Stimulated activated CD4-positive, alpha-beta T cell treated with anti-CD3 and anti-CD28 coated beads, Interleukin-2, amount 100 ng/mL, for 48 hours (primary cell): ENCODE data around the gene HEPHL1.
"Not testable (repeated sequence)": the region's sequence is repeated elsewhere in the genome, so short reads cannot be mapped to it uniquely, and the experiment has no call there.

Source experiments
- DNase-seq, 2 donors: peaks; one replicate each; pipeline ENCODE4 v3.0.0-alpha.2; 2020

Gene HEPHL1

DNA sequence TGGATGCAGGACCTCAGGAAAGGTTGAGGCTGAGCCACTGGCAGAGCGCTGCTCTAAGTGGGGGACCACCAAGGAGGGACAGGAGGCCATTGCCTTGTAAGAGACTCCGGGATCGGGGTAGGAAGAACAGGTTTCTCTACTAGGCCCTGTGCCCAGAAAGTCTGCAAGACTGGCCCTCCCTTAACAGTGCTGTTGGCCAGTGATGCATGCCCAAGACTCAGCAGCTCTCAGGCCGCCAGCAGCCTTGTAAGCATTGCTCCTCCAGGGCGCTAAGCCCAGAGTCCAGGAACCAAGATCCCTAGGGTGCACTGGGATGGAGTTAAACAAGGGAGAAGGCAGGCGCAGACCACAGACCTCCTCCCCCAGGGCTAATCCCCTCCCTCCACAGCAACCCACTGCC lies 68.2 kb downstream of the HEPHL1 start:
- no peak for DNase-seq

DNA sequence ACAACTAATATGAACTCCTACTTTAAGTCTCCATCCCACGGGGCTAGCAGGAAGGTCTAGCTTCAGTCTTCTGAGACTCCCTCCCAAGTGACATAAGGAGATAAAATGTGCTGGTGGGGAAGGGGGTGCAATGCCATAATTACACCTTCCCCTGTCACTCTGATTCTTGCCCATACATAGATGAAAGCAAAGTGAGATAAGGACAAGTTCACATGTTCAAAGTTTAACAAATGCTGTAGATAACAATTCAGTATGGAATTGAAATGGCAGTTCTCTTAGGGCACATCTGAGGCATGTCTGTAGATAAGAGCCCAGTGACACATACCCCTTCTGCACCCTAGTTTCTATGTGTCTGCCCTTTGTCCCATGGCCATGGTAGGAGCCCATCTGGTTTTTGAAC lies 69.2 kb downstream of the HEPHL1 start:
- DNase-seq = no peak

DNA sequence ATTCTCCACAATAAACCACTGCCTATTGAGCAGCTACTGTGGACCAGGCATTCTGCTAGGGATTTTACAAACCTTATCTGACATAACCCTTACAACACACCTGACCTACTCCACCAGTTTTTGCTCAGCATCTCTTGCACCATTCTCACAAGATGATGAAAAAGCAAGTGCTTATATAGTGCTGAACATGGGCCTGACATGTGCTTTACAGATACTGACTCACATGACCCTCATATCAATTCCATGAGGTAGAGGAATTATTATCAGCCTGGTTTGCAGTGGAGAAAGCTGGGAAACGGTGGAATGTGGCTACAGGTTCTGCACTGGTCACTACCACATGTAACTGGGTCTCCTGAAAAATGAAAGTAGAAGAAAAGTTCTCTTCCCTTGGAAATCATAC lies 69.9 kb downstream of the HEPHL1 start:
- DNase-seq = no peak

DNA sequence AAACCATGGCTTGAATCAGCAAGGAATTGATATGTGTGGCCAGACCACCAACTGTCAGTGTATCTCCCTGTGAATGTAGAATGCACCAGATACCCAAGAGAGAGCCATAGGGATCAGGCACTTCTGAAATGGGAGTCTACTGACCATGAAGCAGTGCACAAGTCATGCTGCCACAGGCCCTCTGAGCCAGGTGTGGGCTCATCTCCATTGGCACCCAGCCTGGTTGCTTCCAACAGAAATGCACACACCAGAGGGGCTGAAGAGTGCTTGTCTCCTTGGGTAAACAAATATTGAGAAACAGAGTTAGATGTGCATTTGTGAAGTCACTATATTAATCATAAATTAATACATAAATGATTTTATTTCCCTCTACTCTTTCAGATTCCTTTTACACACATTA lies 79.1 kb downstream of the HEPHL1 start:
- no peak for DNase-seq

DNA sequence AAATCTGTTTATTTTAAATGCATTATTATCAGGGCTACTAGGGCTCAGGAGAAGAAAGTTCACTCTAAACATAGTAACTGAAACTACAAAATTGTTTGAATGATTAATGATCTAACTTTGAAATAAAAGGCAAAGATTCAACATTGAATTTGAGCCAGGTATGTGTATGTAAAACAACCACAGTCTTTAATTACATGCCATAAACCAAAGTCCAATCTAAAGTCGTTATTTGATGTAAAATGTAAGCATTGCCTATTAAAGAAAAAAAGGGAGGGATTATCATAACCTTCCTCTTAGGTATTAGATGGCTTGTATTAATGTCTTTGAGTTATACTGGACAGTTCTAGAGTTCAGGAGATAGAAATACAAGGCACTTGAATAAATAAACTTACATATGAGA lies 82.3 kb downstream of the HEPHL1 start:
- DNase-seq = no peak

DNA sequence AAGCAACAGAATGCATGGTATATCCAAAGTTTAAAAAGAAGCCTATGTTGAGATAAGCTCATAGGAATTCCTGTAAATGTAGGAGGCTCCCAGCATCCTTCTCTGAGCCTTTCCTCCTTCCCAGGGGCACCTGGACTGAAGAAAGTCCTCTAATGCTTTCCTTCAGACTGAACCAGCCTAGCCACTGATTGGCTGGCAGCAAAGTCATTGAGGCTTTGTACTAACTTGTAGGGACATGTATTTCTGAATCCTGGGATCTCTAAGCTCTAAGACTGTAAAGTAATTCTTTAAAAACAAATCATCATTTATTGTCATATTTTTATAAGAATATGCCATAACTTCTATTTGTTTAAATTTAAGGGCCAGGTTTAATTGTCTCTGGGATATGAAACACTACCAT lies 83.6 kb downstream of the HEPHL1 start:
- no peak for DNase-seq

DNA sequence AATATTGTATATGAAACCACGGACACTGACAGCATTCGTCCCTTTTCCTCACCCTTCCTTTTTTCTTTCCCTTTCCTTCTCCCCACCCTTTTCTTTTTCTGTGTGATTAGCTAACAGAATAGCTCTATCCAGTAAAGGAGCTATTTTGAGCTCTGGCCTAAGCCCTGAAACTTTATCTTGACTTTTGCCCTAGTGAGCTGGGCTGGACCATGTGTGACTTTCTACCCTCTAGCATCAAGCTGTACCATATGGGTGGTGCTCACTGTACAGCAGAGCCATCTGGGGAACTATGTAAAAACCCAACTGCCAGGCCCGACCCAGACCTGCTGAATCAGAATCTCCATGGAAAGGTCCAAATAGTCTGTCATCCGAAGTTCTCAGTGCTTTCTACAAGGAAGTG lies 85.6 kb downstream of the HEPHL1 start:
- DNase-seq = no peak

DNA sequence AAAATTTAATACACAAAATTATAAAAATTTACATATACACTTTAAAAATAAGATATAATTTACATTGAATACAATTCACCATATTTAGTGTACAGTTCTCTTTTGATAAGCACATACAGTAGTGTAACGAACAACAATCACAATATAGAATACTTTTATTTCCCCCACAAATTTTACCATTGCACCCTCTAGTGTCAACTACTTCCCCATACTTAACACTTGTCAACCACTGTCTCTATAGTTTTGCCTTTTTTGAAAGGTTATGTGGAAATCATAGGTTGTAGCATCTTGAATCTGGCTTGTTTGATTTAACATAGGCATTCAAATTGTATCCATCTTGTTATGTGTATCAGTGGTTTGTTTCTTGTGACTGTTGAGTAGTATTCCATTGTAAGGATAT lies 86.2 kb downstream of the HEPHL1 start:
- no peak for DNase-seq

DNA sequence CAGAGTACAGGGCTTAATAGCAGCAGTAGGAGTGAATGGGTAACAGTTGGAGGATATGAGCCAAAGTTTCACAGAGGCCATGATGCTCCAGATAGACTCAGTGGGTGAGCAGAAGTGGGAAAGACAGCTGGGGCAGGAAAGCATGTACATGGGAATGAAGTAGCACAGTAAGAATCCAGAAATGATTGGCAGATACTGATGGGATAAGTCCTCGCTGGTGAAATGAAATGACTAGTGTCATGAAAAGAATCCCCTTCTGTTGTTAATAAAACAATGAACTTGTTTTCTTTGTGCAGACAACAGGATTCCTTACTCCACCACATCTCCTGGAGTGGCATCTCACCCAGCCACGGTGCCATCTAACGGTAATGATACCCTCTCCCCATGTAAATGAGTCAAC lies 90.1 kb downstream of the HEPHL1 start:
- DNase-seq = no peak

DNA sequence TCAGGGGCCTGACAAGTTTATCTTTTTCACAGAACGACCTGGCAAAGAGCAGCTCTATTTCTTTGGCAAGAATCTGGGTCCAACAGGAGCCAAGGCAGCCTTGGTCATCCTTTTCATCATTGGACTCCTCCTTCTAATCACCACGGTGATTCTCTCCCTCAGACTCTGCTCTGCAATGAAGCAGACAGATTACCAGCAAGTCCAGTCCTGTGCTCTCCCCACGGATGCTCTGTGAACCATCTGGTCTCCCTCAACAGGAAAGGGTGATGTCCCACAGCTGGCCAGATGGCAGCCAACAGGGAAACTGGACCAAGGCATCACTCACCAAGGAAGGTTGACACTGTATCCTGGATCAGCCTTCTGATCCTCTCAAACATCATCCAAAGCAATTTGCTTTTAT lies 90.5 kb downstream of the HEPHL1 start:
- no peak for DNase-seq

DNA sequence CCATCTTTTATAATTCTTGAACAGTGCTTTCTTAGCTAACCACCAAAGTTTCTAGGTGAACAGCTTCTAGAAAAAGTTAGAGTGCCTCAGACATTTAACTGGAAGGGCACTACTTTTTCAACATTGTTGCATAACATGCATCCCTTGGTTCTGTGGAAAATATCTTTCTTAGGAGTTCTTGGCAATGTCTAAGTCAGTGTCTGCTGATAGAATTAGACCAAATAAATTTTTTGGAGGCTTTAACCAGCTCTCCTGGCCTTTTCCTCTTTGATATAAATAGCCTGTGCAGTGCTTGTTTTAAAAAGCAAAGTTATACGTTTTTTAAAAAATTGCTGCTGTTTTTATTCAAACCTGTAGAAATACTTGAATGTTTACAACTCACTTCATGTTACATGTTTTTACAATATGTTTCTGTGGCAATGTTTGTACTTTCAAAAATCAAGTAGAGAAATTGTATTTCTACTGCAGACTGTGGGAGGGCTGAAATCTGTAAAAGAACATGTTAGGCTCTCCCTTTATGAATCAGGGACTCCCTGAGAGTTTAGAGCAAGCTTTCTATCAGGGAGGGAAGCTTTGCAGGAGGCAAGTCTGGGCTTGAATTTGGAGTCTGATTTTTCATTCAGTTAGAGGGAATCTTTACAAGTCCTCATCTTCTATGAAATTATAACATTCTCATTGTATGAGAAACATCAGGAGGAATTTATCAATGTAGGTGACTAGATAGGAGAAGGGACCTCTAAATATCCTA lies 91.2 kb downstream of the HEPHL1 start:
- DNase-seq = no peak

DNA sequence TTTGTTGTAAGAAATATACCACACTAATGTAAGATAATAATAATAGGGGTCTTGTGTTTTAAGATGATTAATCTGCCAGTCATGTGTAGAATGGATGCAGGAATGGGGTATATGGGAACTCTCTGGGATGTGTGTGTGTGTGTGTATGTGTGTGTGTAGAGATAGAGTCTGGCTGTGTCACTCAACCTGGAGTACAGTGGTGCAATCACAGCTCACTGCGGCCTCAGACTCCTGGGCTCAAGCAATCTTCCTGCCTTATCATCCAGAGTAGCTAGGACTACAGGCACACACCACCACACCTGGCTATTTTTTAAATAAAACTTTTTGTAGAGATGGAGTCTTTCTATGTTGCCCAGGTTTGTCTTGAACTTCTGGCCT lies 96.0 kb downstream of the HEPHL1 start:
- no peak for DNase-seq

DNA sequence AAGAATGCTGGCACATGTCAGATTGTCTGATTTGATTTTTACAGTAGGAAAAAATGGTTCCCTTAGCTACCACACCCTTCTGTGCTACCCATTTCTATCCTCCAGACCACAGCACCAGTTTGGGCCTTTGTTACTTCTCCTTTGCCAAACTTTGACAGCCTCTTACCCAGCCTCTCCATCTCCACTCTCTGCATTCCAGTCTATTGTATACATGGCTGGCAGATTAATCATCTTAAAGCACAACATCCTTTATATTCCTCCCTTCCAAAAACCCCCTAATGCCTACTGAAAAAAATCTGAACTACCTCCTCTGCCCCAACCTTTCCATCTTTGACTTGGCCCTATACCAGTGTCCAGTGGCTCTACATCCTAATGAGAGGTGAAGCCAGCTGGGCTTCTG lies 96.7 kb downstream of the HEPHL1 start:
- no peak for DNase-seq

DNA sequence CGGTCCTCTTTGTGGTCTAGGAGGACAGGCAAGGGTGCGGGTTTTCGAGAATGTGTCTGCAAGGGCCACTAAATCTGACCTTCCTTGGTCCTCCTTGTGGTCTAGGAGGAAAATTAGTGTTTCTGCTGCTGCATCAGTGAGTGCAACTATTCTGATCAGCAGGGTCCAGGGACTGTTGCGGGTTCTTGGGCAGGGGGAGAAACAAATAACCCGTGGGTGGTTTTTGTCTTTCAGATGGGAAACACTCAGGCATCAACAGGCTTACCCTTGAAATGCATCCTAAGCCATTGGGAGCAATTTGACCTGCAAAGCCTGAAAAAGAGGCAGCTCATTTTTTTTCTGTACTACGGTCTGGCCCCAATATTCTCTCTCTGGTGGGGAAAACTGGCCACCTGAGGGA lies 98.5 kb downstream of the HEPHL1 start:
- not testable (repeated sequence) for DNase-seq

DNA sequence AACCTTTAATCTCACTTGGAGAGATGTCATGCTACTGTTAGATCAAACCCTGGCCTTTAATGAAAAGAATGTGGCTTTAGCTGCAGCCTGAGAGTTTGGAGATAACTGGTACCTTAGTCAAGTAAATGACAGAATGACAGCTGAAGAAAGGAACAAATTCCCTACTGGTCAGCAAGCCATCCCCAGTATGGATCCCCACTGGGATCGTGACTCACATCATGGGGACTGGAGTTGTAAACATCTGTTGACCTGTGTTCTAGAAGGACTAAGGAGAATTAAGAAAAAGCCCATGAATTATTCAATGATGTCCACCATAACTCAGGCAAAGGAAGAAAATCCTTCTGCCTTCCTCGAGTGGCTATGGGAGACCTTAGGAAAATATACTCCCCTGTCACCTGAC lies 99.4 kb downstream of the HEPHL1 start:
- DNase-seq = not testable (repeated sequence)

DNA sequence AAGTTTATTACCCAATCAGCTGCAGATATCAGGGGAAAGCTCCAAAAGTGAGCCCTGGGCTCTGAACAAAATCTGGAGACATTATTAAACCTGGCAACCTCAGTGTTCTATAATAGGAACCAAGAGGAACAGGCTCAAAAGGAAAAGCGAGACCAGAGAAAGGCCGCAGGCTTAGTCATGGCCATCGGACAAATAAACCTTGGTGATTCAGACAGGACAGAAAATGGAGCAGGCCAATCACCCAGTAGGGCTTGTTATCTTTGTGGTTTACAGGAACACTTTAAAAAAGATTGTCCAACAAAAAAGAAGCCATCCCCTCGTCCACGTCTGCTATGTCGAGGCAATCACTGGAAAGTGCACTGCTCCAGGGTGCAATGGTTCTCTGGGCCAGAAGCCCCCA lies 99.8 kb downstream of the HEPHL1 start:
- DNase-seq = no peak

DNA sequence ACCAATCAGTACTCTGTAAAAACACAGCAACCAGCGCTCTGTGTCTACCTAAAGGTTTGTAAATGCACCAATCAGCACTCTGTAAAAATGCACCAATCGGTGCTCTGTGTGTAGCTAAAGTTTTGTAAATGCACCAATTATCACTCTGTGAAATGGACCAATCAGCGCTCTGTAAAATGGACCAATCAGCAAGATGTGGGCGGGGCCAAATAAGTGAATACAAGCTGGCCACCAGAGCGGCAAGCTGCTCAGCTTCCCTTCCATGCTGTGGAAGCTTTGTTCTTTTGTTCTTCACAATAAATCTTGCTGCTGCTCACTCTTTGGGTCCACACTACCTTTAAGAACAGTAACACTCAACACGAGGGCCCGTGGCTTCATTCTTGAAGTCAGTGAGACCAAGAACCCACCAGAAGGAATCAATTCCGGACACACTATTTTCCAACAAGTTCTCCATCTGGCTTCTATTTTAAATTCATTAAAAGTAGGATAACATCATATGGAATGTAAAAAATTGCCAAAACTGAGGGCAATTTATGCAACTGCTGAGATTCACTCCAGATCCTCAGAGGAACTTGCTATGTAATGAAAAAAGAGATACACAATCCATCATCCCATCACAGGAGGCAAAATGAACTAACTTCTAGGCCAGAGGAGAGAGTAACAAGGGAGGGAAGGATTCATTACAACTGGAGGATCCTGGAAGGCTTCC lies 104.4 kb downstream of the HEPHL1 start:
- no peak for DNase-seq

DNA sequence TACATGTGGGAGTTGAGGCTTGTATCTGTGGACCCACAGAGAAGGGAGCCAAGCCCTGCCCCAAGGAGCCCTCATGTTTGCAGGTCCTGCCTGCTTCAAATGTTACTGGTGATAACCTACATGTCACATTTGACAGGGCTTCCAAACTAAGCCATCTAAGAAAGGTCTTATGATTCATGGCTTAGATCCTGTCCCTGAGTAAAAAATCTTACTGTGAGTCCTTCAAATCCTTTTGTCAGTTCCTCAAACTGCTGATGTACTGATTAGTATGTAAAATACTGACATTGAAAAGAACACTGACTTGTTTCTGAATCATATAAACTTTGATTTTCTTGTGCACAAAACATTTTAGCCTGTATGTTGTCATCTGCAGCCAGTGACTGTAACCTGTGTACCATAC lies 106.5 kb downstream of the HEPHL1 start:
- DNase-seq = no peak

DNA sequence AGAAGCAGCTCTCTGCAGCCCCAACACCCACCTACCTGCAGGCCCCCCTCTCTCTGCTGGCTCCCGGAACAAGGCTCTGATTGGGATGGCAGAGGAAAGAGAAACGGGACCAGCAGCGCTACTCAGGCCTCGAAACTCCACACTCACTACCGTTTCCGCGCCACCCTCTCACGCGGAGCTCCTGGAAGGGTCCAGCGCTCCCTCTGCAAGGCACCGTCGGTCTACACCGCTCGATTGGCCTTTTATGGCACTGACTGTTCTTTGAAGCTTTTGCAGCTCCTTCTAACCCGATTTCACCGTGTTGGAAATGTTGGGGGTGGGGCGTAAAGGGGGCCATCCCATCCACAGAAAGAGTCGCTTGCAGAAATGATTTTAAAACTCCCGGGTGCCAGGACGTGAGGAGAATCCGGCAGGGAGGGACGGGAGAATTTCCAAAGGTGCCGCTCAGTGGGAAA lies 107.2 kb downstream of the HEPHL1 start:
- peak in 1 of 2 donors; percentile 19 for DNase-seq

DNA sequence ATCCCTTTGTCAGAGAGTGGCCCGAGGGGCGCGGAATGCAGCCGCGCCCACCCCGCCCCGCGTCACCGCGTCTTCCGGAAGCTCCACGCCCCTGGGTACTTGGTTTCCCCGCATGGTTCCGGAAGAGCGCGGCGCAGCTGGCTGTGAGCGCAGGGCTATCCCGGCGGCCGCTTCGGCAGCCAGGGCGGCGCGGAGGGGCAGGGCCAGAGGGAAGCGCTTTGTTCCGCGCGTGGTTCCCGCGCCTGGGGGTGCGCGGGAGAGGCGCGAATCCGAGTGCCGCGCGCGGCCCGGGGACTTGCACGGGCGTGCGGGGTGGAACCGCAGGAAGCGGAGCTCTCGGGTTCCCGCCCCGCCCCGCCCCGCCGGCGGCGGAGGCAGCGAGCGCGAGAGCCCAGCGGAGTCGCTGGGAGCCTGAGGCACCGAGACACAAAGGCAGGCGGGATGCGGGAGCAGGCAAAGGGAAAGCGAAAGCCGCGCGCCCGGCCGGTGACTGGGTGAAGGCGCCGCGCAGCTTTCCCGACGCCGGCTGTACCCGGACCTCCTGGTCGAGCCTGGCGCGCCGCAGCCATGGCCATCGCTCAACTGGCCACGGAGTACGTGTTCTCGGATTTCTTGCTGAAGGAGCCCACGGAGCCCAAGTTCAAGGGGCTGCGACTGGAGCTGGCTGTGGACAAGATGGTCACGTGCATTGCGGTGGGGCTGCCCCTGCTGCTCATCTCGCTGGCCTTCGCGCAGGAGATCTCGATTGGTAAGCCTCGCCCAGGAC lies 107.8 kb downstream of the HEPHL1 start, which contains the start of gene PANX1:
TSS of gene PANX1 (plus strand) at position 96 of the 766 bp plus-strand sequence. CDS start at position 568, 472 bp downstream.
- peak; percentile 62 for DNase-seq

DNA sequence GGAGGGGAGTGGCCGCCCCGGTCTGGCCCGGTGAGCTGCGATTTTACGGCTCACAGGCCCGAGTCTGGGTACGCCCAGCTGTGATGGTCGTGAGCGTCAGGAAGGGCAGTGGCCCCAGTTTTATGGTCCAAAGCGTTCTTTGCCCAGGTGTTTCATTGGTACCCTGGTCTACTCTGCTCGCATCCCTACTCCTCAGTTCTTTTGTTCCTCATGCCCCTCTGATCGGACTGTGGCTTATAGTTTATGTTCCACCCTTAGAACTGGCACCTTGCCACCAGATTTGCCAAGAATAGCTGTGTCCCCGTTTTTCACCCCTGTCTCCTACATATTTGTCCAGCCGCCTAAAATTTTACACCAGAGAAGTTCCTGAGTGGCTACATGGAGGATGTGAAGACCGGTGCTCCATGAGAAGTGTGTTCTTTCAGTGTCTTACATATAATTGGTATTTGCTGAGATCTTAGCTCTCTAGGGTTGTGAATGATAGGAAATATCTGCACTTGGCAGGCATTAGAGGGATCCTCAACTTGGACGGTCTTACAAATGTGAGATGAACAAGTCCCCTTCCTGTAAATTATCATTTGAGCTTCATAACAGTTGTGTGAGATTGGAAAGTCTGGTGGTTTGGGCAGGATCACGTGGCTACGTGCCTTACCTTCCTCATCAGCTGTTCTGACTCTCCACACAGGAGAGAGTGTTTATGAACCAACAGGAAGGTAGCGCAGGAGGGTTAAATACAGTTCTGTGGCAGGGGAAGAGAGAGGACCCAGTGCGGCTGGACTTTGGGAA lies 108.6 kb downstream of the HEPHL1 start:
- no peak for DNase-seq

DNA sequence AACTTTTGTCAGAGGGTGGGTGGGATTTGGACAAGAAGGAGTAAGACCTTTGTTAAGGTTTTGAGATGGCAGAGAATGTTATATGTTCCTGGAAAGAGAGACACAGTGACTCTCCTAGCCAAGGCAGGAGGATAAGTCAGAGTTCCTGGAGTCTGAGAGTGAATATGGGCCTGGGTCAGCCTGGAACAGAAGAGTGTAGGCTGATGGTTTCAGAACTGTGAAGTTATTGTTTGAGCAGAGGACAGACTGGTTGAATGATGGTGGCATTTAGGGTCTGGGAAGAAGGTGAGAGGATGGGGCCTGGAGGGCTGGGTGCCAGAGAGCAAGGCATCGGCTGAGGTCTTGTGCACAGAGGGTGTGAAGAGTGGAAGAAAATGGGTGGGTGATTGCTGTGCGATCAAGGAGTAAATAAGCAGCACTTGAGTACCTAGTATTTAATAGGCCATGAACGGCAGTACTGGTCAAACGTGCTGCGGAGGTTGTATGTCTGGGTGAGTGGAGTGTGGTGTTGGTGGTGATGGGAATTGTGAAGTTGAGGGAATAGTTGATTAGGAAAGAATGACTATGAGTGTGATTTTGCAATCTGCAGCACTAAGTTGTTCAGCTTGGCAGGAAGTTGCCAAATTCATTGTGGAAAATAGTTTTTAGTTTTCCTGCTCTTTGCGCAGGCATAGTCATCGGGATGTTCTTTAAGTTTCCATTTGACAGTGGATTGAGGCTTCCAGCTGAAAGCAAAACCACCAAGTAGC lies 109.3 kb downstream of the HEPHL1 start:
- DNase-seq = no peak
